BJ (cell line): ENCODE data around the gene PPP1R9A. TPM values are rescaled to one million over a fixed set of nuclear protein-coding genes. Genes with fewer than 3 reads are reported as not detected.

Source experiments
- CTCF ChIA-PET: fragments of 350-600 bp; formaldehyde crosslinking; extraction: SDS; loops from one replicate; lab custom pipeline; 2021; ENCODE audit warnings: antibody characterized with exemption, inconsistent platforms; lab: Yijun Ruan, JAX
- POLR2A ChIA-PET: fragments of 300-600 bp; sonication (Branson Sonifier 250); formaldehyde crosslinking; extraction: SDS; loops from one replicate; lab custom pipeline; 2021; ENCODE audit warnings: antibody characterized with exemption; lab: Charles Lee
- DNase-seq: peaks from one replicate; pipeline ENCODE4 v3.0.0-alpha.2; 2011; ENCODE audit warnings: low read depth
- H3K27me3 ChIP-seq: 2 replicates; pipeline ENCODE4 v1.6.0; 2011; ENCODE audit warnings: low read length; ENCODE audit not compliant: control insufficient read depth, insufficient read depth
- H3K36me3 ChIP-seq: 2 replicates; pipeline ENCODE4 v1.5.1; 2011; ENCODE audit warnings: low read length; ENCODE audit not compliant: control insufficient read depth, insufficient read depth
- H3K4me3 ChIP-seq: 2 replicates; pipeline ENCODE4 v1.5.1; 2011; ENCODE audit warnings: low read depth, mild to moderate bottlenecking, control low read depth, low read length
- polyA plus RNA-seq: library from polyadenylated mRNA; depleted of rRNA; stranded (reverse); fragments of >200 nt; gene quantifications from 2 replicates; pipeline ENCODE4 v1.2.3, GENCODE V29; 2011
- TF ChIP-seq, protein P1 (sequence below): IDR thresholded peaks from 2 replicates; pipeline ENCODE4 v1.5.1; 2011; ENCODE audit warnings: low read depth, mild to moderate bottlenecking, control low read depth, inconsistent platforms, low read length, moderate library complexity; ENCODE audit not compliant: insufficient read depth

Gene PPP1R9A
- polyA plus RNA-seq, 1 experiment = 0.09 TPM

DNA sequence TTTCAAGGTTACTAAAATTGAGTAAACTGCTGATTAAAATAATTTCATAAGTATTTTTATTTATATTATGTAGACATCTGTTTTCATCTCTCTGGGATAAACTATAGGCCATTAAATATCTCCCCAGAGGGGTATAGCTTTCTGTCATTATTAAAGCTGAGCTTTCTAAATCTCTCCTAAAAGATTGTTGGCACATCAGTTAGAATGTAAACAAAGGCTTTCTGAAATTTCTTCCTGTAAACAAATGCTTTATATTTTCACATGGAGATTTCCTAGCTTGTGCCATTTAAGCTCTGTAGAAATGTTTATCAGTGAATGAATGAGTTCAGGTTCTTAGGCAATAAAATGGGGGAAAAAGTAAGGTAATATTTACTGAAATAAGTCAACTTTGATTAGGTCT lies 35.7 kb downstream of the PPP1R9A start:
- H3K36me3 ChIP-seq = no peaks in the 10 kb centered on the region
- H3K4me3 ChIP-seq = no peak overlapping the region
- H3K27me3 ChIP-seq = no peaks in the 10 kb centered on the region
- ChIA-PET POLR2A (no interaction called here), CTCF (interaction anchor here (1.6 kb wide), 1 partner anchor 16 kb away, joined by 3 read pairs; no protein-coding TSS in a partner anchor)
- no peak for DNase-seq
- TF ChIP-seq, protein P1, sequence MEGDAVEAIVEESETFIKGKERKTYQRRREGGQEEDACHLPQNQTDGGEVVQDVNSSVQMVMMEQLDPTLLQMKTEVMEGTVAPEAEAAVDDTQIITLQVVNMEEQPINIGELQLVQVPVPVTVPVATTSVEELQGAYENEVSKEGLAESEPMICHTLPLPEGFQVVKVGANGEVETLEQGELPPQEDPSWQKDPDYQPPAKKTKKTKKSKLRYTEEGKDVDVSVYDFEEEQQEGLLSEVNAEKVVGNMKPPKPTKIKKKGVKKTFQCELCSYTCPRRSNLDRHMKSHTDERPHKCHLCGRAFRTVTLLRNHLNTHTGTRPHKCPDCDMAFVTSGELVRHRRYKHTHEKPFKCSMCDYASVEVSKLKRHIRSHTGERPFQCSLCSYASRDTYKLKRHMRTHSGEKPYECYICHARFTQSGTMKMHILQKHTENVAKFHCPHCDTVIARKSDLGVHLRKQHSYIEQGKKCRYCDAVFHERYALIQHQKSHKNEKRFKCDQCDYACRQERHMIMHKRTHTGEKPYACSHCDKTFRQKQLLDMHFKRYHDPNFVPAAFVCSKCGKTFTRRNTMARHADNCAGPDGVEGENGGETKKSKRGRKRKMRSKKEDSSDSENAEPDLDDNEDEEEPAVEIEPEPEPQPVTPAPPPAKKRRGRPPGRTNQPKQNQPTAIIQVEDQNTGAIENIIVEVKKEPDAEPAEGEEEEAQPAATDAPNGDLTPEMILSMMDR = no peak

- H3K36me3 ChIP-seq = no peaks in the 10 kb centered on the region
- ChIA-PET CTCF (no interaction called here), POLR2A (no interaction called here)
- TF ChIP-seq, protein P1 = no peak
- H3K27me3 ChIP-seq = no peaks in the 10 kb centered on the region
- H3K4me3 ChIP-seq = no peak overlapping the region
- DNase-seq = no peak
Measured at GRCh38 chr7:94949532-94949931, 42.1 kb downstream of the PPP1R9A start.

DNA sequence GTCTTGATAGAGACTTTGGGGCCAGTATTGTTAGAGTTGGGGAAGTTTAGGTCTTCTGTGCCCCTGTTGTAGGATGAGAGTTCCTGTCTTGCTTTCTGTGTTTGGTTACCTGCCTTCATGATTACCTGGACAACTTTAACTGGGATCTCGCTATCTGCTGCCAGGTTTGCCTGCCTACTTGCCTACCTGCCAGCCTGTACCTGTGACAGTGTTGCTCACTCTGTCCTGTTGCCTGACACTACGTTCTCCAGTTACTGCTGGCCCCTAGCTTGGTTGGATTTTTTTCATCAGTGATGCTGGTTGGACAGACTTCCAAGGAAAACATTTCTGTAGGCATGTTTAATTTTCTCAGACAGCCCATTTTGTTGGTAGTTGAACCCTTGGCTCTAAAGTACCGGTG lies 48.4 kb downstream of the PPP1R9A start:
- Histone ChIP-seq H3K36me3 (no peaks in the 10 kb centered on the region), H3K4me3 (no peak overlapping the region), H3K27me3 (no peaks in the 10 kb centered on the region)
- TF ChIP-seq, protein P1 = no peak
- CTCF ChIA-PET = no interaction called here
- POLR2A ChIA-PET = no interaction called here
- DNase-seq = no peak

GRCh38 chr7:94957061-94957460 lies 49.7 kb downstream of the PPP1R9A start:
- CTCF ChIA-PET = no interaction called here

GRCh38 chr7:94962661-94963060 lies 55.3 kb downstream of the PPP1R9A start:
- no peaks in the 10 kb centered on the region for H3K36me3 ChIP-seq
- TF ChIP-seq, protein P1 = no peak
- ChIA-PET CTCF (no interaction called here), POLR2A (no interaction called here)
- H3K4me3 ChIP-seq = no peak overlapping the region
- no peaks in the 10 kb centered on the region for H3K27me3 ChIP-seq
- DNase-seq = no peak

More at GRCh38 chr7:94957061-94957460, 49.7 kb downstream of the PPP1R9A start:
- TF ChIP-seq, protein P1 = no peak
- POLR2A ChIA-PET = no interaction called here
- DNase-seq = no peak
- Histone ChIP-seq H3K27me3 (no peaks in the 10 kb centered on the region), H3K4me3 (no peak overlapping the region), H3K36me3 (no peaks in the 10 kb centered on the region)
